LNCaP clone FGC (cell line): ENCODE data around the gene SLC6A9.

Experiments
- DNase-seq: peaks from one replicate; pipeline ENCODE4 v3.0.0-alpha.2; 2011; ENCODE audit warnings: low read depth
- H3K4me3 ChIP-seq: 2 replicates; pipeline ENCODE4 v1.5.1; 2011; ENCODE audit warnings: mild to moderate bottlenecking, low read depth, low read length, control low read depth
- TF ChIP-seq, protein P1 (sequence below): IDR thresholded peaks from 2 replicates; pipeline ENCODE4 v1.5.1; 2012; ENCODE audit warnings: mild to moderate bottlenecking; ENCODE audit not compliant: control insufficient read depth, insufficient read depth; ENCODE audit errors: extremely low read depth

The SLC6A9 gene

DNA sequence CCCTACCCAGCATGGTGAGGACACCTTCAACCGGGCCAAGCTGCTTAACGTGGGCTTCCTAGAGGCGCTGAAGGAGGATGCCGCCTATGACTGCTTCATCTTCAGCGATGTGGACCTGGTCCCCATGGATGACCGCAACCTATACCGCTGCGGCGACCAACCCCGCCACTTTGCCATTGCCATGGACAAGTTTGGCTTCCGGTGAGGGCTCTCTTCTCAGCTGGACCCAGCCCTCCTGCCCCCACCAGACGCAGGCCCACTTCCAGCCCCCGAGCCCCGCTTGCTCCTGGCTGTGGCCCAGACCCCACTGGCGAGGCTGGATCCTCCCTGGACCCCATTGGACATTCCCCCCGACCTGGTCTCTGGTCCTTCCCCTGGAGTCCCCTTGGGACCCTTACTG lies 46.4 kb downstream of the SLC6A9 start:
- DNase-seq, result no peak

GRCh38 chr1:43983253-43983899 lies 47.9 kb downstream of the SLC6A9 start:
- H3K4me3 ChIP-seq, result no peak overlapping the region
- TF ChIP-seq, protein P1, sequence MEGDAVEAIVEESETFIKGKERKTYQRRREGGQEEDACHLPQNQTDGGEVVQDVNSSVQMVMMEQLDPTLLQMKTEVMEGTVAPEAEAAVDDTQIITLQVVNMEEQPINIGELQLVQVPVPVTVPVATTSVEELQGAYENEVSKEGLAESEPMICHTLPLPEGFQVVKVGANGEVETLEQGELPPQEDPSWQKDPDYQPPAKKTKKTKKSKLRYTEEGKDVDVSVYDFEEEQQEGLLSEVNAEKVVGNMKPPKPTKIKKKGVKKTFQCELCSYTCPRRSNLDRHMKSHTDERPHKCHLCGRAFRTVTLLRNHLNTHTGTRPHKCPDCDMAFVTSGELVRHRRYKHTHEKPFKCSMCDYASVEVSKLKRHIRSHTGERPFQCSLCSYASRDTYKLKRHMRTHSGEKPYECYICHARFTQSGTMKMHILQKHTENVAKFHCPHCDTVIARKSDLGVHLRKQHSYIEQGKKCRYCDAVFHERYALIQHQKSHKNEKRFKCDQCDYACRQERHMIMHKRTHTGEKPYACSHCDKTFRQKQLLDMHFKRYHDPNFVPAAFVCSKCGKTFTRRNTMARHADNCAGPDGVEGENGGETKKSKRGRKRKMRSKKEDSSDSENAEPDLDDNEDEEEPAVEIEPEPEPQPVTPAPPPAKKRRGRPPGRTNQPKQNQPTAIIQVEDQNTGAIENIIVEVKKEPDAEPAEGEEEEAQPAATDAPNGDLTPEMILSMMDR, result no peak

More for the DNA sequence above, 46.4 kb downstream of the SLC6A9 start:
- TF ChIP-seq, protein P1, result no peak
- no peak overlapping the region for H3K4me3 ChIP-seq

GRCh38 chr1:43982808-43983207 lies 48.5 kb downstream of the SLC6A9 start:
- H3K4me3 ChIP-seq, result no peak overlapping the region
- TF ChIP-seq, protein P1, result no peak
- DNase-seq, result no peak

More at GRCh38 chr1:43983253-43983899, 47.9 kb downstream of the SLC6A9 start:
- no peak for DNase-seq

DNA sequence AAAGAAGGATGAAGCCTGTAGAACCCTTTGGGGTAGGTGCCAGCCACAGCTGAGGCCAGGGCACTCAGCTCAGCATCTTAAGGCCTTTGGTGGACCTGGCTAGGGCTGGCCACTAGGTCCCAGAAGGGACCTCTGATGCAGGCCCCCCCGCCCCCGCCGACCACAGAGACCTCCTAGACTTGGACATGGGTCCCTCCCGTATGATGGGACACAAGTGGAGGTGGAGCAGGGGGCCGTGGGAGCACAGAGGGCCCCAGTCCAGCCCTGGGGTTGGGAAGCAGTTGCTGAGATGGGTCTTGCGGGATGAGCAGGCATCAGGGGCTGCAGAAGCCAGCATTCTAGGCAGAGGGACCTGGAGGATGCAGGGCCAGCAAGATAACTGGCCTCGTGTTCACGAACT lies 49.0 kb downstream of the SLC6A9 start:
- H3K4me3 ChIP-seq, result no peak overlapping the region
- TF ChIP-seq, protein P1, result no peak
- no peak for DNase-seq

DNA sequence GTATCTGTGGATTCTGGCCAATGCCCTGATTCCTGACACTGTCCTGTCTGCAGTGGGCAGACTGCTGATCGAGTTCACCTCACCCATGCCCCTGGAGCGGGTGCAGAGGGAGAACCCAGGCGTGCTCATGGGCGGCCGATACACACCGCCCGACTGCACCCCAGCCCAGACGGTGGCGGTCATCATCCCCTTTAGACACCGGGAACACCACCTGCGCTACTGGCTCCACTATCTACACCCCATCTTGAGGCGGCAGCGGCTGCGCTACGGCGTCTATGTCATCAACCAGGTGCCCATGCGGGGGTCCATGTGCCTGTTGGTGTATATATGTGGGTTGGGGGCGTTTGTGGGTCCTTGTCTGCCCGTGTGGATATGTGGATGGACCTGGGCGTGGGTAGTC lies 49.6 kb downstream of the SLC6A9 start:
- no peak for DNase-seq
- no peak overlapping the region for H3K4me3 ChIP-seq
- TF ChIP-seq, protein P1, result no peak

GRCh38 chr1:43981135-43981491 lies 50.1 kb downstream of the SLC6A9 start:
- TF ChIP-seq, protein P1, result no peak
- no peak overlapping the region for H3K4me3 ChIP-seq
- no peak for DNase-seq
